Body of pancreas (tissue), 4 donors: ENCODE measurements around the gene PRDM8.

Source experiments
- CTCF ChIP-seq, 7 experiments: fragments of 450-650 bp in 4 of 7; fragments of 200-600 bp in 3 of 7; sonication (generic) in 3 of 7; IDR thresholded peaks; one replicate each; pipeline ENCODE4 v1.5.1; 2016 to 2019; ENCODE audit warnings: antibody characterized with exemption in 7 of 7
- POLR2A ChIP-seq, 3 donors: fragments of 450-650 bp; IDR thresholded peaks; one replicate each; pipeline ENCODE4 v1.6.1; 2016; ENCODE audit warnings: antibody characterized with exemption in 3 of 3, mild to moderate bottlenecking in 2 of 3

GRCh38 chr4:80207664-80208063 is 10.4 kb downstream of the PRDM8 start:
- TF ChIP-seq CTCF (IDR thresholded peaks at IDR 0.05) = no peak
- TF ChIP-seq POLR2A (IDR thresholded peaks at IDR 0.05) = no peak
